PC-3 (cell line): ENCODE measurements around the gene MPV17L2. TPM values are rescaled to one million over a fixed set of nuclear protein-coding genes. Genes with fewer than 3 reads are reported as not detected.
A peak's percentile ranks its signal among the peaks of the same experiment; 100 is the strongest.

Source experiments
- ATAC-seq: fragments of 200-7000 bp; cut with Tn5 transposase; 2 replicates; pipeline ENCODE4 v1.9.1; 2020; ENCODE audit warnings: mild to moderate bottlenecking, moderate library complexity
- BruUV-seq: library from RNA; stranded (reverse); fragments of 400-500 nt; replicated peaks from 2 replicates; lab custom pipeline; 2021; lab: Mats Ljungman, UMichigan
- CTCF ChIA-PET: fragments of 300-600 bp; sonication (Branson Sonifier 250); formaldehyde crosslinking; loops from one replicate; lab custom pipeline; 2022; ENCODE audit warnings: antibody characterized with exemption; lab: Charles Lee
- POLR2A ChIA-PET: fragments of 300-600 bp; sonication (Branson Sonifier 250); formaldehyde crosslinking; loops from one replicate; lab custom pipeline; 2022; ENCODE audit warnings: antibody characterized with exemption; ENCODE audit not compliant: unreplicated experiment; lab: Charles Lee
- DNase-seq: peaks from one replicate; pipeline ENCODE4 v3.0.0-alpha.2; 2015
- H2AFZ ChIP-seq: fragments of 300-600 bp; sonication (generic); 2 replicates; pipeline ENCODE4 v1.6.0; 2016; ENCODE audit warnings: antibody characterized with exemption, low read length
- H3F3A ChIP-seq: fragments of 300-600 bp; sonication (generic); one replicate; pipeline ENCODE4 v1.6.0; 2017; ENCODE audit warnings: antibody characterized with exemption, low read length, control low read depth, mild to moderate bottlenecking; ENCODE audit not compliant: unreplicated experiment
- H3K27ac ChIP-seq: fragments of 300-600 bp; sonication (generic); 2 replicates; pipeline ENCODE4 v1.5.1; 2016; ENCODE audit warnings: mild to moderate bottlenecking, low read length
- H3K27me3 ChIP-seq: fragments of 300-600 bp; sonication (generic); 2 replicates; pipeline ENCODE4 v1.6.1; 2016; ENCODE audit warnings: low read length, mixed read lengths
- H3K36me3 ChIP-seq: fragments of 300-600 bp; sonication (generic); 2 replicates; pipeline ENCODE4 v1.6.1; 2016; ENCODE audit warnings: low read depth, mixed run types, low read length, mixed read lengths
- H3K4me1 ChIP-seq: fragments of 300-600 bp; sonication (generic); 2 replicates; pipeline ENCODE4 v1.5.1; 2016; ENCODE audit warnings: low read length; ENCODE audit not compliant: insufficient read depth
- H3K4me2 ChIP-seq: fragments of 300-600 bp; sonication (generic); 2 replicates; pipeline ENCODE4 v1.6.0; 2016; ENCODE audit warnings: low read length
- H3K4me3 ChIP-seq: fragments of 300-600 bp; sonication (generic); 2 replicates; pipeline ENCODE4 v1.5.1; 2016; ENCODE audit warnings: mild to moderate bottlenecking, low read length, mixed read lengths
- H3K79me2 ChIP-seq: fragments of 300-600 bp; sonication (generic); 2 replicates; pipeline ENCODE4 v1.6.1; 2017; ENCODE audit warnings: low read length, mixed read lengths
- H3K9ac ChIP-seq: fragments of 300-600 bp; sonication (generic); 2 replicates; pipeline ENCODE4 v1.6.0; 2016; ENCODE audit warnings: mild to moderate bottlenecking, low read length
- H3K9me2 ChIP-seq: fragments of 300-600 bp; sonication (generic); replicated peaks from 2 replicates; pipeline ENCODE4 v1.6.1; 2016; ENCODE audit warnings: mixed run types, low read length, mixed read lengths
- H3K9me3 ChIP-seq: fragments of 300-600 bp; sonication (generic); 2 replicates; pipeline ENCODE4 v1.6.1; 2016; ENCODE audit warnings: low read length, mixed read lengths
- H4K20me1 ChIP-seq: fragments of 300-600 bp; sonication (generic); 2 replicates; pipeline ENCODE4 v1.6.1; 2016; ENCODE audit warnings: low read length, mixed read lengths
- CTCF ChIP-seq: fragments of 300-600 bp; sonication (generic); conservative IDR thresholded peaks from 2 replicates; pipeline ENCODE4 v1.5.1; 2017; ENCODE audit warnings: antibody characterized with exemption, low read depth, mild to moderate bottlenecking, low read length
- EZH2 ChIP-seq: fragments of 300-600 bp; sonication (generic); IDR thresholded peaks from one replicate; pipeline ENCODE4 v1.6.1; 2017; ENCODE audit warnings: antibody characterized with exemption, mild to moderate bottlenecking, low read length; ENCODE audit not compliant: unreplicated experiment
- EZH2phosphoT487 ChIP-seq: fragments of 300-600 bp; sonication (generic); IDR thresholded peaks from 2 replicates; pipeline ENCODE4 v1.6.1; 2018; ENCODE audit warnings: mild to moderate bottlenecking, antibody characterized with exemption, low read length, borderline replicate concordance
- intact Hi-C: fragments of 100-400 bp; cut with micrococcal nuclease; formaldehyde crosslinking; loops from 2 replicates; pipeline ENCODE4 v1.9.0; 2023
- total RNA-seq: library from RNA; depleted of rRNA; stranded (reverse); fragments of >200 nt; gene quantifications from 2 replicates; pipeline ENCODE4 v1.2.3, GENCODE V29; 2014

MPV17L2 gene
- total RNA-seq, 1 experiment from 2014 or later, result 34.2 TPM

- no peaks in the 10 kb centered on the region for H3K9me3 ChIP-seq
- H3K4me1 ChIP-seq, result peaks cover 8% of the 10 kb centered on the region; the same call in 1 of the 2 replicates
- no peaks in the 10 kb centered on the region for H3K79me2 ChIP-seq
- H2AFZ ChIP-seq, result no peak overlapping the region
- no peaks in the 10 kb centered on the region for H3K9me2 ChIP-seq
- DNase-seq (no peak), ATAC-seq (no peak)
- H3K4me2 ChIP-seq, result no peak overlapping the region
- H3K27me3 ChIP-seq, result peaks cover 9% of the 10 kb centered on the region
- ChIA-PET POLR2A (no interaction called here), CTCF (no interaction called here)
- no peaks in the 10 kb centered on the region for H3F3A ChIP-seq
- H3K4me3 ChIP-seq, result no peak overlapping the region
- intact Hi-C loops, result no loop called here
- H3K27ac ChIP-seq, result no peak overlapping the region
- no peak overlapping the region for H3K9ac ChIP-seq
- no TSS peak for BruUV-seq
- no peaks in the 10 kb centered on the region for H3K36me3 ChIP-seq
- no peaks in the 10 kb centered on the region for H4K20me1 ChIP-seq
- TF ChIP-seq EZH2 (no peak), EZH2phosphoT487 (no peak), CTCF (no peak)
Observed at GRCh38 chr19:18227781-18228271, 34.8 kb downstream of the MPV17L2 start.

DNA sequence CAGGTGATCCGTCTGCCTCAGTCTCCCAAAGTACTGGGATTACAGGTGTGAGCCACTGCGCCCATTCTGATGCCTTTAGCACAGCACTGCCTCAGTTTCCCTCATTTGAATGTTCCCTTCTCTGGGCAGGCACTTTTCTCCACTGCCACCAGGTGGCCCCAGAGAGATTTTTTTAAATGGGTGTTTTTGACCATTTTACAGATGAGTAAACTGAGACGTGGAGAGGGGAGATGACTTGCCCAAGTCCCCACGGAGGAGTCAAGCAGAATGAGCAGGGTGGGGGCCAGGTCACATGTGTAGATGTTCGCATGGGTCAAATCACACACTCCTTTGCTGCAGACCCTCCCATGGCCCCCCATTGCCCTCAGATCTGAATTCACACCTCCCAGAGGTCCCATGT is 36.5 kb downstream of the MPV17L2 start:
- no peaks in the 10 kb centered on the region for H3F3A ChIP-seq
- no peaks in the 10 kb centered on the region for H3K9me3 ChIP-seq
- DNase-seq, result no peak
- H3K27ac ChIP-seq, result no peak overlapping the region
- POLR2A ChIA-PET, result no interaction called here
- no peaks in the 10 kb centered on the region for H3K9me2 ChIP-seq
- H3K27me3 ChIP-seq, result peaks cover 9% of the 10 kb centered on the region
- CTCF ChIA-PET, result no interaction called here
- intact Hi-C loops, result no loop called here
- H4K20me1 ChIP-seq, result no peaks in the 10 kb centered on the region
- no peaks in the 10 kb centered on the region for H3K79me2 ChIP-seq
- BruUV-seq, result no TSS peak
- ATAC-seq, result no peak
- no peak for TF ChIP-seq EZH2phosphoT487
- TF ChIP-seq CTCF, result peak; percentile 54
- H3K9ac ChIP-seq, result no peak overlapping the region
- no peak overlapping the region for H3K4me3 ChIP-seq
- H3K4me1 ChIP-seq, result peaks cover 8% of the 10 kb centered on the region; the same call in 1 of the 2 replicates
- H3K4me2 ChIP-seq, result no peak overlapping the region
- H3K36me3 ChIP-seq, result no peaks in the 10 kb centered on the region
- no peak overlapping the region for H2AFZ ChIP-seq

DNA sequence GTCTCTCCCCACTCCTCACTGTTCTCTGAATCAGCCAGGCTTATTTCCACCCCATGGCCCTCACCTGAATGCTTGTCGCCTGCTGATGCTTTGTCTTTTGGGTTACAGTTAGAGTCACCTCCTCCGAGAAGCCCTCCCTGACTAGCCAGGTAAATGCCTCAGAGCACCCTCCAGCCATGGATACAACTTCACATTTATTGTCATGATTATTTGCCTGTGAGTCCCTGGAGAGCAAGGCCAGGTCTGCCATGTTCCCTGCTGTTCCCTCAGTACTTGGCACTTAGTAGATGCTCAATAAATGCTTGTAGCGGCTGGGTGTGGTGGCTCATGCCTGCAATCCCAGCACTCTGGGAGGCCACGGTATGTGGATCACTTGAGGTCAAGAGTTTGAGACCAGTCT is 36.9 kb downstream of the MPV17L2 start:
- POLR2A ChIA-PET, result no interaction called here
- TF ChIP-seq CTCF (no peak), EZH2 (no peak), EZH2phosphoT487 (no peak)
- no peak overlapping the region for H3K4me3 ChIP-seq
- no peaks in the 10 kb centered on the region for H3F3A ChIP-seq
- H4K20me1 ChIP-seq, result no peaks in the 10 kb centered on the region
- H3K79me2 ChIP-seq, result no peaks in the 10 kb centered on the region
- no peak overlapping the region for H3K4me2 ChIP-seq
- BruUV-seq, result no TSS peak
- H2AFZ ChIP-seq, result no peak overlapping the region
- H3K4me1 ChIP-seq, result peaks cover 4% of the 10 kb centered on the region; the same call in 1 of the 2 replicates
- H3K9ac ChIP-seq, result no peak overlapping the region
- no peaks in the 10 kb centered on the region for H3K9me2 ChIP-seq
- no peaks in the 10 kb centered on the region for H3K36me3 ChIP-seq
- DNase-seq, result no peak
- no peak for ATAC-seq
- peaks cover 9% of the 10 kb centered on the region for H3K27me3 ChIP-seq
- CTCF ChIA-PET, result no interaction called here
- H3K27ac ChIP-seq, result no peak overlapping the region
- intact Hi-C loops, result no loop called here
- no peaks in the 10 kb centered on the region for H3K9me3 ChIP-seq
